SK-N-SH (cell line): ENCODE measurements around the gene TSPAN15.

Experiments used
- EZH2phosphoT487 ChIP-seq: fragments of 200-600 bp; sonication (generic); IDR thresholded peaks from 2 replicates; pipeline ENCODE4 v1.6.1; 2017; ENCODE audit warnings: low read depth, mixed run types, mild to moderate bottlenecking, antibody characterized with exemption, moderate library complexity, borderline replicate concordance
- FOXJ3 ChIP-seq: sonication (generic); formaldehyde crosslinking; IDR thresholded peaks from 2 replicates; pipeline ENCODE4 v1.5.1; 2020; ENCODE audit warnings: mild to moderate bottlenecking, missing genetic modification reagents
- FOXM1 ChIP-seq: IDR thresholded peaks from 2 replicates; pipeline ENCODE4 v1.4.0; 2012; ENCODE audit warnings: low read depth, mild to moderate bottlenecking
- NFIC ChIP-seq: IDR thresholded peaks from 2 replicates; pipeline ENCODE4 v1.4.0; 2012; ENCODE audit warnings: borderline replicate concordance
- NRF1 ChIP-seq: IDR thresholded peaks from 2 replicates; pipeline ENCODE4 v1.6.1; 2012; ENCODE audit warnings: low read depth, mild to moderate bottlenecking, low read length
- POLR2AphosphoS5 ChIP-seq: IDR thresholded peaks from 2 replicates; pipeline ENCODE4 v1.6.1; 2012; ENCODE audit warnings: low read depth, low read length
- RCOR1 ChIP-seq: fragments of 150-350 bp; IDR thresholded peaks from 2 replicates; pipeline ENCODE4 v1.6.1; 2017; ENCODE audit warnings: antibody characterized with exemption, low read length
- SIN3A ChIP-seq: IDR thresholded peaks from 2 replicates; pipeline ENCODE4 v1.6.1; 2012; ENCODE audit warnings: low read depth, mild to moderate bottlenecking, low read length, moderate library complexity, borderline replicate concordance
- TEAD4 ChIP-seq: IDR thresholded peaks from 2 replicates; pipeline ENCODE4 v1.4.0; 2012; ENCODE audit warnings: mild to moderate bottlenecking, borderline replicate concordance; ENCODE audit not compliant: insufficient read depth
- YY1 ChIP-seq: IDR thresholded peaks from 2 replicates; pipeline ENCODE4 v1.4.0; 2012; ENCODE audit warnings: low read depth, mild to moderate bottlenecking
- TF ChIP-seq, protein P1 (sequence below): fragments of 200-600 bp; sonication (generic); IDR thresholded peaks from 2 replicates; pipeline ENCODE4 v1.6.1; 2017; ENCODE audit warnings: antibody characterized with exemption, mild to moderate bottlenecking, moderate library complexity
- TF ChIP-seq, protein P2 (sequence below): IDR thresholded peaks from 2 replicates; pipeline ENCODE4 v1.4.0; 2012; ENCODE audit warnings: low read depth, borderline replicate concordance
- TF ChIP-seq, protein P3 (sequence below): IDR thresholded peaks from 2 replicates; pipeline ENCODE4 v1.4.0; 2012; ENCODE audit warnings: low read depth

DNA sequence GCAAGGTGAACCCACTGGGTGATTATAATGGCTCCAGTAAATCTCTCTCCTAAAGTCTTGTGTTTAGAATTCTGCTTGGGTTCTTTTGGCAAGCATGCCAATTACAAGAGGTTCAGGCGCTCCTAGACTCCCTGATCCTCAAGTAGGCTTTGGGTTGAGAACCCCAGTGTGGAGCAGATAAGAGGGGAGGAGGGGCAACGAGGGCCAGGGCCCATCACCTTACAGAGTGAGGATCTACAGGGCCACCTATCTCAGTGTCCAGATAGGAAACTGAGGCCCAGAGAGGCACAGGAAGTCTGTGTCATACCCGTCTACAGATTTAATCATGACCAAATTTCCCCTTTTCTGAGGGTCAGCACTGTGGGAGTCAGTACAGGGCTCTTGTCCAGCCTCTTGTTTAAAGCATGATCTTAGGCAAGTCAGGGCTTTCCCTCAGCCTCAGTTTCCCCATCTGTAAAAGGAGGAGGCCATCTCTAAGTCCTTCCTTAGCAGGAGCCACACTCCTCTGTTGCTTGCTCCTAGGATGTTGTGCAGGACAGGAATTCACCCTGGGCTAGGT lies 39.0 kb upstream of the TSPAN15 start:
- no peak for TF ChIP-seq FOXM1
- TF ChIP-seq NRF1 = no peak
- TF ChIP-seq POLR2AphosphoS5 = no peak
- TF ChIP-seq EZH2phosphoT487 = no peak
- TF ChIP-seq, protein P1, sequence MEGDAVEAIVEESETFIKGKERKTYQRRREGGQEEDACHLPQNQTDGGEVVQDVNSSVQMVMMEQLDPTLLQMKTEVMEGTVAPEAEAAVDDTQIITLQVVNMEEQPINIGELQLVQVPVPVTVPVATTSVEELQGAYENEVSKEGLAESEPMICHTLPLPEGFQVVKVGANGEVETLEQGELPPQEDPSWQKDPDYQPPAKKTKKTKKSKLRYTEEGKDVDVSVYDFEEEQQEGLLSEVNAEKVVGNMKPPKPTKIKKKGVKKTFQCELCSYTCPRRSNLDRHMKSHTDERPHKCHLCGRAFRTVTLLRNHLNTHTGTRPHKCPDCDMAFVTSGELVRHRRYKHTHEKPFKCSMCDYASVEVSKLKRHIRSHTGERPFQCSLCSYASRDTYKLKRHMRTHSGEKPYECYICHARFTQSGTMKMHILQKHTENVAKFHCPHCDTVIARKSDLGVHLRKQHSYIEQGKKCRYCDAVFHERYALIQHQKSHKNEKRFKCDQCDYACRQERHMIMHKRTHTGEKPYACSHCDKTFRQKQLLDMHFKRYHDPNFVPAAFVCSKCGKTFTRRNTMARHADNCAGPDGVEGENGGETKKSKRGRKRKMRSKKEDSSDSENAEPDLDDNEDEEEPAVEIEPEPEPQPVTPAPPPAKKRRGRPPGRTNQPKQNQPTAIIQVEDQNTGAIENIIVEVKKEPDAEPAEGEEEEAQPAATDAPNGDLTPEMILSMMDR = no peak
- TF ChIP-seq TEAD4 = no peak
- TF ChIP-seq YY1 = no peak
- TF ChIP-seq FOXJ3 (CRISPR knock-in tag) = no peak
- TF ChIP-seq NFIC = no peak
- TF ChIP-seq, protein P2, sequence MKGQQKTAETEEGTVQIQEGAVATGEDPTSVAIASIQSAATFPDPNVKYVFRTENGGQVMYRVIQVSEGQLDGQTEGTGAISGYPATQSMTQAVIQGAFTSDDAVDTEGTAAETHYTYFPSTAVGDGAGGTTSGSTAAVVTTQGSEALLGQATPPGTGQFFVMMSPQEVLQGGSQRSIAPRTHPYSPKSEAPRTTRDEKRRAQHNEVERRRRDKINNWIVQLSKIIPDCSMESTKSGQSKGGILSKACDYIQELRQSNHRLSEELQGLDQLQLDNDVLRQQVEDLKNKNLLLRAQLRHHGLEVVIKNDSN = no peak
- no peak for TF ChIP-seq SIN3A
- TF ChIP-seq RCOR1 = no peak
- TF ChIP-seq, protein P3, sequence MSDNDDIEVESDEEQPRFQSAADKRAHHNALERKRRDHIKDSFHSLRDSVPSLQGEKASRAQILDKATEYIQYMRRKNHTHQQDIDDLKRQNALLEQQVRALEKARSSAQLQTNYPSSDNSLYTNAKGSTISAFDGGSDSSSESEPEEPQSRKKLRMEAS = no peak
